Activated B cell treated with CpG ODN at 0.5 μM for 24 hours (primary cell): ENCODE data around the gene PARP12. TPM values are rescaled to one million over a fixed set of nuclear protein-coding genes. Genes with fewer than 3 reads are reported as not detected.

Experiments used
- ATAC-seq: fragments of 200-7000 bp; cut with Tn5 transposase; one replicate; pipeline ENCODE4 v1.10.0; 2021; ENCODE audit warnings: low read depth, mild to moderate bottlenecking, moderate library complexity
- CTCF ChIA-PET: fragments of 350-600 bp; sonication (Branson Sonifier 250); formaldehyde crosslinking; loops from one replicate; lab custom pipeline; 2021; ENCODE audit warnings: antibody characterized with exemption; lab: Charles Lee
- POLR2A ChIA-PET: fragments of 350-600 bp; sonication (Branson Sonifier 250); formaldehyde crosslinking; loops from one replicate; lab custom pipeline; 2021; ENCODE audit warnings: antibody characterized with exemption; lab: Charles Lee
- DNase-seq: peaks from one replicate; pipeline ENCODE4 v3.0.0; 2022
- H3K27ac Mint-ChIP-seq: one replicate; pipeline ENCODE4 v1.8.0; 2020; ENCODE audit warnings: mixed read lengths
- H3K27me3 Mint-ChIP-seq: one replicate; pipeline ENCODE4 v1.8.0; 2021; ENCODE audit warnings: mixed read lengths
- H3K36me3 Mint-ChIP-seq: one replicate; pipeline ENCODE4 v1.8.0; 2021; ENCODE audit warnings: low read depth, mixed read lengths
- H3K4me1 Mint-ChIP-seq: one replicate; pipeline ENCODE4 v1.8.0; 2021; ENCODE audit warnings: mixed read lengths
- H3K4me3 Mint-ChIP-seq: one replicate; pipeline ENCODE4 v1.8.0; 2020; ENCODE audit warnings: mild to moderate bottlenecking, mixed read lengths
- H3K9me3 Mint-ChIP-seq: one replicate; pipeline ENCODE4 v1.8.0; 2020; ENCODE audit warnings: mixed read lengths
- intact Hi-C: fragments of 100-400 bp; cut with micrococcal nuclease; formaldehyde crosslinking; loops from one replicate; pipeline ENCODE4 v1.15.1; 2024
- total RNA-seq: library from RNA; stranded (reverse); gene quantifications from 2 replicates; pipeline ENCODE4 v1.2.3, GENCODE V29; 2022
- TF ChIP-seq, protein P1 (sequence below): fragments of 200-600 bp; IDR thresholded peaks from one replicate; pipeline ENCODE4 v1.8.0; 2022; ENCODE audit warnings: antibody characterized with exemption, mild to moderate bottlenecking

Gene PARP12
- total RNA-seq, 1 donor from 2014 or later: 128 TPM

DNA sequence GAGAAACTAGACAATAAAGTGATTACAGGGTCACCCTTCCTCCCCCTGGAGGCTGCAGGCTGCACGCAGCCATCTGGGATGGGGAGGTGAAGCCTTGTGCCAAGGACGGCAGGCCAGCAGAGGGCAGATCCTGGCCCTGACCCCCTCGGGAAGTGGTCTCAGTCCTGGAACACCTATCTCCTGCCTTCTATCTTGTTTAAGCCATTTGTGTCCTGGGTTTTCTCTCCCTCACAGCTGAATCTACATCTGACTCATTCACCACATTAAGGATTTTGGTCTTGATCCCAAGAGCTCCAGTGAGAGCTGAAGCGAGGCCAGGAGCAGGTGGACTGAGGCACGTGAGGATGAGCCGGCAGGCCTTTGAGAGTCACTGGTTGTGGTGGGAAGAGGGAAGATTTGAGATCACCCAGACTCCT is 16.4 kb upstream of the PARP12 start:
- H3K27ac Mint-ChIP-seq: no peak overlapping the region
- TF ChIP-seq, protein P1, sequence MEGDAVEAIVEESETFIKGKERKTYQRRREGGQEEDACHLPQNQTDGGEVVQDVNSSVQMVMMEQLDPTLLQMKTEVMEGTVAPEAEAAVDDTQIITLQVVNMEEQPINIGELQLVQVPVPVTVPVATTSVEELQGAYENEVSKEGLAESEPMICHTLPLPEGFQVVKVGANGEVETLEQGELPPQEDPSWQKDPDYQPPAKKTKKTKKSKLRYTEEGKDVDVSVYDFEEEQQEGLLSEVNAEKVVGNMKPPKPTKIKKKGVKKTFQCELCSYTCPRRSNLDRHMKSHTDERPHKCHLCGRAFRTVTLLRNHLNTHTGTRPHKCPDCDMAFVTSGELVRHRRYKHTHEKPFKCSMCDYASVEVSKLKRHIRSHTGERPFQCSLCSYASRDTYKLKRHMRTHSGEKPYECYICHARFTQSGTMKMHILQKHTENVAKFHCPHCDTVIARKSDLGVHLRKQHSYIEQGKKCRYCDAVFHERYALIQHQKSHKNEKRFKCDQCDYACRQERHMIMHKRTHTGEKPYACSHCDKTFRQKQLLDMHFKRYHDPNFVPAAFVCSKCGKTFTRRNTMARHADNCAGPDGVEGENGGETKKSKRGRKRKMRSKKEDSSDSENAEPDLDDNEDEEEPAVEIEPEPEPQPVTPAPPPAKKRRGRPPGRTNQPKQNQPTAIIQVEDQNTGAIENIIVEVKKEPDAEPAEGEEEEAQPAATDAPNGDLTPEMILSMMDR: no peak
- H3K4me1 Mint-ChIP-seq: peaks cover 5% of the 10 kb centered on the region
- DNase-seq (no peak), ATAC-seq (no peak)
- CTCF ChIA-PET: no interaction called here
- no peaks in the 10 kb centered on the region for H3K36me3 Mint-ChIP-seq
- H3K27me3 Mint-ChIP-seq: peaks cover 1% of the 10 kb centered on the region
- intact Hi-C loops: no loop called here
- no peak overlapping the region for H3K4me3 Mint-ChIP-seq
- POLR2A ChIA-PET: no interaction called here
- H3K9me3 Mint-ChIP-seq: no peaks in the 10 kb centered on the region

DNA sequence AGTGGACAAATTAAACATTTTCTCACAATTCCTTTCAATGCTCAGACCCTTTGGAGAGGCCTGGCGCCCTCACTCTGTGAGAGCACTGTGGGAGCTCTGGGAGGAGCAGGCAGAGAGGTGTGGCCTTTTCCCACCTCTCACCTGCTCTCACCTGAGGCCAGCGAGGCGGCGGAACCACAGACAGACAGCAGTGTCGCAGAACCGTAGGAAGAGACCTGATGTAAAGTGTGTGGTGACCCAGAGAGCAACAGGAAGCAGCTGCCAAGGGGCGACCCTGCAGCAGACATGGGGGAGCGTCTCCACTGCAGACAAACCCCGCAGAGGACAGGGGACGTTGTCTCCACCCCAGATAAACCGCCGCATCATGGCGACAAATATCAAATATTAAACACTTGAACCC is 15.6 kb upstream of the PARP12 start:
- ChIA-PET CTCF (no interaction called here), POLR2A (no interaction called here)
- no peak overlapping the region for H3K27ac Mint-ChIP-seq
- H3K36me3 Mint-ChIP-seq: no peaks in the 10 kb centered on the region
- H3K9me3 Mint-ChIP-seq: no peaks in the 10 kb centered on the region
- intact Hi-C loops: no loop called here
- H3K4me3 Mint-ChIP-seq: no peak overlapping the region
- peaks cover 1% of the 10 kb centered on the region for H3K27me3 Mint-ChIP-seq
- TF ChIP-seq, protein P1: no peak
- peak; percentile 21 for ATAC-seq
- H3K4me1 Mint-ChIP-seq: peaks cover 4% of the 10 kb centered on the region
- no peak for DNase-seq

DNA sequence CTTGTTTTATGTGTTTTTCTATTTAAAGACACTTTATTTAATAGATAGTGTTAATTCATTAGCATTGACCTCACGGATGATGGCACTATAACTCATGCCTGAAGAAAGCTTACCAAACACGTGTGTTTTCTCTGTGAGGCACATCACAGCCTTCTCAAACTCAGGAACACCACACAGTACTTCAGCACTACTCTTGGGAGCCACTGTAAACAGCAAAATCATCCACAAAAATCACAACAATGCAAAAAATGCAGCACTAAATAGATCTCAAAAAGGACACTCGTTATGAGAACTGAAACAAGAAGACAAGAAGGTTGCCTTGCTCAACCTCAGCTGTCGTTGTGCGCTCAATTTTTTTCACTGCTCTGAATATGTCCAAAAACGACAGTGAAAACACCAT is 12.0 kb upstream of the PARP12 start:
- POLR2A ChIA-PET: no interaction called here
- H3K36me3 Mint-ChIP-seq: no peaks in the 10 kb centered on the region
- CTCF ChIA-PET: interaction anchor here (0.6 kb wide), 1 partner anchor 543 kb away, joined by 3 read pairs; no protein-coding TSS in a partner anchor
- TF ChIP-seq, protein P1: no peak
- no peak overlapping the region for H3K27ac Mint-ChIP-seq
- ATAC-seq (no peak), DNase-seq (no peak)
- intact Hi-C loops: no loop called here
- no peak overlapping the region for H3K4me3 Mint-ChIP-seq
- peaks cover 5% of the 10 kb centered on the region for H3K9me3 Mint-ChIP-seq
- peaks cover 4% of the 10 kb centered on the region for H3K4me1 Mint-ChIP-seq
- peaks cover 1% of the 10 kb centered on the region for H3K27me3 Mint-ChIP-seq

DNA sequence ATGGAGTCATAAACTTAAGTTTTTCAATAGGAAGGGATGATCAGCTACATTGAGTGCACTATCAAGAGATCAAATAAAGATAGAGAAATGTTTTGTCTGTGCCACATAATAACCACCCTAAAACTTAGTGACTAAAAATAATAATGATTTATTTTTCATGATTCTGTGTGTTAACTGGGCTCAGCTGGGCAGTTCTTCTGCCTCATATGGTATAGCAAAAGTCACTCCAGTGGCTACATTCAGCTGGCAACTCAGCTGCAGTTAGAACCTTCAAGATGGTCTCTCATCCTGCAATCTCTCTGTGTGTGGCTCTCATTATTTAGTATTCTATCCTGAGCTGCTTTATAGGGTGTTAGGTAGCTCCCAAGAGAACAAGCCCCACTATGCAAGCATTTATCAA is 7.8 kb upstream of the PARP12 start:
- ATAC-seq (no peak), DNase-seq (no peak)
- TF ChIP-seq, protein P1: no peak
- peaks cover 4% of the 10 kb centered on the region for H3K27me3 Mint-ChIP-seq
- CTCF ChIA-PET: no interaction called here
- peaks cover 31% of the 10 kb centered on the region for H3K9me3 Mint-ChIP-seq
- no peak overlapping the region for H3K4me3 Mint-ChIP-seq
- no peaks in the 10 kb centered on the region for H3K4me1 Mint-ChIP-seq
- POLR2A ChIA-PET: no interaction called here
- intact Hi-C loops: no loop called here
- H3K36me3 Mint-ChIP-seq: peaks cover 6% of the 10 kb centered on the region
- no peak overlapping the region for H3K27ac Mint-ChIP-seq

DNA sequence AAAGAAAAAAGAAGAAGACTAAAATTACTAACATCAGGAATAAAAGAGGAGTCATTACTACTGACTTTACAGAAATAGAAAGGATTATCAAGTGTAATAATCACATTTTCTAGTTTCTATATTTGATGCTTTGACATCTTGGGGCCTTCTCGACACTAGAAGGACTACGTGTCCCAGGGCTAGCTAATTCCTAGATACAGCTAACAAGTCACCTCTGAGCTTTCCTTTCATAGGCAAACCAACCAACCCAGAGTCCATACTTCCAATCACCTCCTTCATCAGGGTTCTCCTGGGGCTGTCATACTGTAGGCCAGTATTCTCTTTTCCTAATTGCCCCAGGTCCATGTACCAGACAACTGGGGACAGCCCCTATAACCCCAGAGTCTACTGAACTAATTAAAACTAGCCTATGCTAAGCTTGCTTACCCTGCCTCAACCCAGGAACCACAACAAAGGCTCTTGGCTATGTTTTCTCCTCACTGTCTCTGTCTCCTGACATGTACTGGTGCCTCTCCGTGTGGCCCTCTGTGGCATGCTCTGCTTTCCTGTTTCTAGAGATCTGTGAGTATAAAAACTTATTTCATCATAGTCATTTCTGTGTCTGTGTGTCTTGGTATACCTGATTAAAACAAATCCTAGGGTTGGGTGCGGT is 6.7 kb upstream of the PARP12 start:
- no peak for DNase-seq
- Mint-ChIP-seq H3K4me1 (no peaks in the 10 kb centered on the region), H3K27me3 (peaks cover 3% of the 10 kb centered on the region), H3K4me3 (no peak overlapping the region), H3K36me3 (peaks cover 6% of the 10 kb centered on the region), H3K27ac (no peak overlapping the region), H3K9me3 (peaks cover 33% of the 10 kb centered on the region)
- ATAC-seq: no peak
- TF ChIP-seq, protein P1: no peak
- POLR2A ChIA-PET: no interaction called here
- CTCF ChIA-PET: no interaction called here
- intact Hi-C loops: loop anchor here (10.0 kb wide), 1 partner anchor 955 kb away; no protein-coding TSS in a partner anchor
